ENCODE measurements around the gene ACAD9.
"Not testable (repeated sequence)": the region's sequence is repeated elsewhere in the genome, so short reads cannot be mapped to it uniquely, and the experiment has no call there.

ACAD9 gene

DNA sequence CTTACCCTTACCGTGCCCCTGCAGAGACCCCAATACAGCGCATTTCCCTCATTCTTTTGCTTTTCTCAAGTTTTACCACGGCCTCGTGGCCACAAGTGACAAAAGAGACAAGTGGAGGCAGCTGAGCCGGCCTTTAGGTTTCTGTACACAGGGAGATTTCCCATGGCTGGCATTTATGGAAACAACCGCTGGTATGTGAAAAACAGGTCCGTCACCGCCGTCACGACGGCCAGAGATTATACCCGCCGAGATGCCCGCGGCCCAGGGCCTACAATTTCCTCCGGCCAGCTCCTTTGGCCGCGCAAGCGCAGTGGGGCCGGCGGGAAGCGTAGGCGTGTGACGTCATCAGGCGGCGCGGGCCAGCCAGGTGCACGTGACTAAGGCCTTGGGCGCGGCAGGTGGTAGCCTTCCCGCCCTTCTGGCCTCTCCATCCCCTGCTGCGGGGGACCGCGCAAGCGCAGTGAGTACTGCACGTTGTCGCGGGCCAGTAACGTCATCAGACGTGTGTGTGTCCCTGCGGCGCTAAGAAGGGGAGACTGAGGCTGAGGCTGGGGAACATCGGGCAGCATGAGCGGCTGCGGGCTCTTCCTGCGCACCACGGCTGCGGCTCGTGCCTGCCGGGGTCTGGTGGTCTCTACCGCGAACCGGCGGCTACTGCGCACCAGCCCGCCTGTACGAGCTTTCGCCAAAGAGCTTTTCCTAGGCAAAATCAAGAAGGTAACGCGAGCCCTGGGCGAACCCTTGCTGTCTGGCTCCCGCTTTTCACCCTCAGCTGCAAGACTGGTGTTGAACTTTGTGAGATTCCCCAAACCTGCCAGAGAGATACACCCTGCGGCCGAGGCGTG, at the start of gene ACAD9:
Gene ACAD9, plus strand, starts transcription at position 496 of the 845 bp plus-strand sequence. Its CDS starts 72 bp downstream, at position 568.
- peak; percentile 99 for DNase-seq

DNA sequence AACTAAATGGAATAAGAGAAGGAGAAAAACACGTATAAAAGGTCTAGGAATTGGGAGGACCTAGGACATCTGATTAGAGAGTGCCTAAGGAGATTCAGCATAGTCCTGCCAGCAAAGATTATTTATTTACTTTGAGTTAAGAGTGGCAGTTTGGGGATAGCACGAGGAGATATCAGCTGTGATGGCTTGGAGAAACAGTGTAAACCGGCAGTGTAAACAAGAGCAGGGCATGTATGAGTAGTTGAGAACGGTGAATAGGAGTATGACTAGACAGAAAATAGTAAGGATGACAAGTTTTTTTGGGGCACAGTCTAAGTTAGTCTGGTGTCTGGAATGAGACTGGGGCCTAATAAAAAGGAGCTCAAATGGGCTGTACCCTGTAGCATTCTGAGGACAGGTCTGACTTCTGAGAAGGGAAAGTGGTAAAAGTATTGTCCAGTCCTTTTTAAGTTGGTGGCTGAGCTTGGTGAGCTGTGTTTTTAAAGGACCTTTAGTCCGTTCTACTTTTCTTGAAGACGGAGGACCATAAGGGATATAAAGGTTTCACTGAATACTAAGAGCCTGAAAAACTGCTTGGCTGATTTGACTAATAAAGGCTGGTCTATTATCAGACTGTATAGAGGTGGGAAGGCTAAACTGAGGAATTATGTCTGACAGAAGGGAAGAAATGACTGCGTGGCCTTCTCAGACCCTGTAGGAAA, 49.3 kb upstream of the ACAD9 start:
- DNase-seq, result not testable (repeated sequence)

DNA sequence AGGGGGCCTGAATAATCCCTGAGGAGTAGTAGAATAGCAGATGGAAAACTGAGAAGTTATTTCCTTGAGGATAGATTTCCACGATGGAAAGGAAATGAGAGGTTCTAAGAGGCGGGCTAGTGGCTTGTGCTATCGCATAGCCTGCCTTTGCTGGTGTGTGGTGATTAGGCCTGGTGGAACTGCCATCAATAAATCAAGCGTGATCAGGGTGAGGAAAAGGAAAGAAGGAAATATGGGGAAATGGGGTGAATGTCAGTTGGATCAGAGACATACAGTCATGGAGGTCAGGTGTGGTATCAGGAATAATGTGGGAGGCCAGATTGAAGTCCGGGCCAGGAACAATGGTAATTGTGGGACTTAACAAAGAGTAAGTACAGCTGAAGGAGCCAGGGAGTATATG, 48.7 kb upstream of the ACAD9 start:
- DNase-seq, result not testable (repeated sequence)

DNA sequence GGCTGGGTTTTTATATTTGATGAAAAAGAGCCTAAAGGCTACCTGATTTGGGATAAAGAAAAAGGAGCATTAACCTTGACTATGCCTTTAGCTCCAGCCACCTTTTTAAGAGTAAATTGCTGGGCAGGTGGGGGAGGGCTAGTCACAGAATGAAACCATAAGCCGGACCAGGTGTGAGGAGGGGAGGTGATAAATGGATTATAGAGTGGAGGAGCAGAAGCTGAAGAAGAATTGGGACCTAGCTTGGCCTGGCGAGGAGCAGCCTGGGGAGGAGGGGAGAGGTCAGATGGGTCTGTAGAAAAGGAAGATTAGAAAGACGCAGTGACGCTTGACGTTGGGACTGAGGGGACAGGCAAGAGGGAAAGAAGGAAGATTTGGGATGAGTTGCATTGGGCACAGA, 46.4 kb upstream of the ACAD9 start:
- peak; percentile 90 for DNase-seq

DNA sequence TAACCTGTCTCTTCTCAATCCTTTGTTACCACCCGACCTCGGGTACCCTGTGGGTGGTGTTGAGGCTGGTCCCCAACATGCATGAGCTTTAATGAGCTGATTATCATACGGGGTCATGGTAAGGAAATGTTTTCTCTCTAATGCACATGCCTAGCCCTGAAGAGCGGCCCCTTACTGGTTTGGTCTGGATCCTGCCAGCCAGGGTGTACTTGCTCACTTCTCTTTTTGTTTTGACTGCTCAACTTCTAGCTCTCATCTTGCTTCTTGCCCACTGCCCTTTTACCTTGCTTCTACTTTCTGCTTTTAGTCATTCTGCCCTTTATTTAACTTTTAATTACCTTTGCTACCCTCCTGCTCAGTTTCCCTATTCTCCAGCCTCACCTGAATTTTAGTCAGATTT, 44.3 kb upstream of the ACAD9 start:
- DNase-seq, result no peak

DNA sequence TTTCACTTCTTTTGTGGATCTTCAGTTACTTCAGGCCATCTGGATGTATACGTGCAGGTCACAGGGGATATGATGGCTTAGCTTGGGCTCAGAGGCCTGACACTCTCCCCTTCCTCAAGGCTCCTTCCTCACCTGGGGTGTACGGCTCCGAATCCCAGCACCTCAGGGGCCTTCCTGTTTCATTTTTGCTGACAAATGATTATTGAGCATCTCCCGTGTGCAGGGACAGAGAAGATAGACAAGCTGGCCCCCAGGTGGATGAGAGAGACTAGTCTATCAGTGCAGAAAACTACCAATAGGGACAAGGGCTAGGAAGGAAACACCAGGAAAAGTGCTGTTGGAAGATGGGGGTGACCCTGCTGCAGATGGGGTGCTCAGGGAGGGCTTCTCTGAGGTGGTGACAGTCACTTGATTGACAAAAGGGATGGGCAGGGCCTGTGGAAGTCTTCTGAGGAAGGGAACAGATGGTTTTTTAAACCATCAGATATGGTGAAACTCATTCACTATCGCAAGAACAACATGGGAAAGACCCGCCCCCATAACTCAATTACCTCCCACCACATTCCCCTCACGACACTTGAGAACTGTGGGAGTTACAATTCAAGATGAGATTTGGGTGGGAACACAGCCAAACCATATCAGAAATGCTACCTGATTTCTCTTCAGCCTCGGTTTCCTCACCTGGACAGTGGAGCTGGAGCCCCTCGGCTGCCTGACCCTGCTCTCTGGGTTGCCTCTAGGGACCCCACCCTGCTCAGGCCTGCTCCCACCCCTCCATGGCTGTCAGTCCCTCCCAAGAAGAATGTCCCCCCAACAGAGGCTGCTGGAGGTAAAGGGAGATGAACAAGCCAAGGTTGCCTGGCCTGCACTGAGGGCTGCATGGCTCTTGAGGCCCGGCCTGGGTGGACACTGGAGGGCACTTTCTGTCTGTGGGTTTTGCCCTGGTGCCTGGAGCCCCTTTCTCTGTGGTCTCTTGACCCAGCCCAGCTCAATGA, 37.2 kb upstream of the ACAD9 start:
- no peak for DNase-seq

DNA sequence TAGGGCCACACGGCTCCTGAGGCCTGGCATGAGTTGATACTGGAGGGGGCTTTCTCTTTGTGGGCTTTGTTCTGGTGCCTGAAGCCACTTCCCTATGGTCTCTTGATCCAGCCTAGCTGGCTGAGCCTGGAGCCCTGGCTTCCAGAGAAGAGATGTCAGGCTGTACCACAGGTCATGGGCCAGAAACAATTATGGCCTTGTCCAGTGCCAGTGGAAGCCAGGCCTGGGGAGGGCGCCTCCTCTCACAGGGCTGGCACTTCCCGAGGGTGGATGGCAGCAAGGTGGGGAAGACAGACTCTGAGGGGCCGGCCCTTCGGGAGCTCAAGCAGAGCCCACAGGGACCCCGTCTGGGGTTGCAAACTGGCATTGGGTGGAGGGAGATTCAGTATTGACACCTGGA, 34.9 kb upstream of the ACAD9 start:
- DNase-seq, result no peak

DNA sequence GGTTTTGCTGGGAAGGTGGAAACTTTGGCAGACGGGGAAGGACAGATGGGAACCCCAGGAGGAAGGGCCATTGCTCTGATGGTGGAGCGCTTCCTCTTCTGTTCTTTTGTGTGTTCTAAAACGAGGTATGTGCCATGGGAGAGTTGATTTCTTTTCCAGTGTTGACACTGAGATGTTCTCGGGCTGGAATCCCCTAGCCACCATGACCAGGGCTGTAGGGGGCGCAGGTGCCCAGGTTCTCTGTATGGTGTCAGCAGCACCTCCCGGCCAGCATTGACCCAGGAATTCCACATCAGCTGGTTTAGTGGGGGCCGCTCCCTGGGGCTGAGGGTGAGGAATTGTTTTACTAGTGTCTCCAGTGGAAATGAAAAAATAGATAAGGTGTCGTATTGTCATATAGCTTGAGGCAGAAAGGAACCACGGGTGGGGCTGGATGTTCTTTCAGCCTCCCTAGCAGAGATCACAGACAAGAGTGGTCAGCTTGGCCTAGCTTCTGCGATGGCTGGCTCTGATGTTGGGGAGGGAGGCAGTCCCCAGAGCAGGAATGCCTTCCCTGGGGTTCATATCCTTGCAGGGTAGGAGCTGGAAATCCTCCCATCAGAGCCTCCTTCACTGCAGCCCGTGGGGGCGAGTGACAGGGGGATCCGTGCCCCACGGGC, 34.2 kb upstream of the ACAD9 start:
- no peak for DNase-seq

DNA sequence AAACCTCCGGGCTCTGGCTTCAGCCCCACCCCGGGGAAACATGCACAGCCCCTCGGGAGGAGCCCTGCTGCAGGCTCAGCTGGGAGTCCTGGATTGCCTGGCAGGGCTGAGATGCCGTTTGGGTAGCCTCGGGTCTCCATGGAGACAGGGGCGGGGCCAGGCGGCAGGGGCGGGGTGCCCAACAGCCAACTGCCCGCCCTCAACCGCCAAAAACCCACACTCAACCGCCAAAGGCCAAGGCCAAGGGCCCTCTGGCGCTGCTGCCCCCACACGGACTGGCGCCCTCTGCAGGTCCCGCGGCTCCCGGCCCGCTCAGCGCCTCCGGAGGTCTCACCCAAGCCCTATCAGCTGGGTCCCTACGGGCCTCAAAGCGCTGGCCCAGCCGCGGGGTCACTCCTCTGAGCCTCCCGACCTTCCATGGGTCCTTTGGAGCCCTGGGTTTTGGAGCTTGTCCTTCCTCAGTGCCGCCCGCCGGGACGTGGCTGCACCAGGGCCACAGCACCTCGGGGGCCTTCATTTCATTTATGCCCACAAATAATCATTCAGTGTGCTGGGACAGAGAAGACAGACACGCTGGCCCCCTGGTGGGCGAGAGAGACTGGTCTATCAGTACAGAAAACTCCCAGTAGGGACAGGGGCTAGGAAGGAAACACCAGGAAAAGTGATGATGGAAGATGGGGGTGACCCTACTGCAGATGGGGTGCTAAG, 33.5 kb upstream of the ACAD9 start:
- peak; percentile 96 for DNase-seq

DNA sequence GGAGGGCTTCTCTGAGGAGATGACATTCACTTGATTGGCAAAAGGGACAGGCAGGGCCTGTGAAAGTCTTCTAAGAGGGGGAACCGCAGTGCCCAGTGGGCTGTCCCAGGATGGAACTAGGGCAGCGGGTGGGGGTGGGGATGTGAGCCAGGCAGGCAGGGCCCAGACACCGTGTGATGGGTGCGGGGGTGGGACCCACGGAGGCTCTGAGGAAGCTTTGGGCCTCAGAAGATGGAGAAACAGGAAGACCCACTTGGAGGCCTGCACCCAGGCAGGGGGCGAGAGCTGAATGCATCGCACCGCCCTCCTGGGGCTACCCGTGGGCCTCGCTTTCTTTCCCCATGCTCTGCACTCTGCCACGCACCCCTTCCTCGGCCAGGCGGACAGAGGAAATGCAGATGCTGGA, 32.9 kb upstream of the ACAD9 start:
- DNase-seq, result no peak

DNA sequence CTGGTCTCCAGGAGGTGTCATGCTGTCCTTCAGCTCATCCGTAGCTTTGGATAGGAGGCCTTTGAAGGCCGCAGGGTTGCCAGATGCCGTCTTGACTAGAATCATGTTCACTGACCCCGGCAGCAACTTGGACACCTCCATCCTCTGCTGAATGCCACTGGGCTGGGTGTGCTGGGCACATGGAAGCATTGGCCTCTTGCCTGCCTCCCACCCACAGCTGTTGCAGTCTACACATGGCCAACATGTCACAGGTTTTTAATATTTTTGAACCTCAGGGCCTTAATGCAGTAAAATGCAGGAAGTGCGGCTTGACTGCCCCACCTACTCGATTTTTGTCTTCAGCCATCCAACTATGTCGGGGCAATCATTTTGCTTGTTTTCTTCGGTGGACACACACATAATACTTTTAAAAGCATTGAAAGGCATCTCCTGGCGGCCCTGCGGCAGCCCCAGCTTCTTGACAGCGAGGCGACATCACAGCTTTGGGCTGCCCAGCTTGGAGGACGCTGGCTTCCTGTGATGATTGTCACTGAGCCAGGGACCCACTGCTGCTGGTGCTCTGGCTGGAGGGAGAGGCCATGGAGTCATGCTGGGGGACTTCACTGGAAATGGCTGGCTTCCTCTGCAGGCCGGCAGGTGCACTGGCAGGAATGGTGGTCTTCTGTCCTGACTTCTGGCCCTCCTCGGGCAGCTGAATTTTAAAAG, 31.6 kb upstream of the ACAD9 start:
- DNase-seq, result no peak

DNA sequence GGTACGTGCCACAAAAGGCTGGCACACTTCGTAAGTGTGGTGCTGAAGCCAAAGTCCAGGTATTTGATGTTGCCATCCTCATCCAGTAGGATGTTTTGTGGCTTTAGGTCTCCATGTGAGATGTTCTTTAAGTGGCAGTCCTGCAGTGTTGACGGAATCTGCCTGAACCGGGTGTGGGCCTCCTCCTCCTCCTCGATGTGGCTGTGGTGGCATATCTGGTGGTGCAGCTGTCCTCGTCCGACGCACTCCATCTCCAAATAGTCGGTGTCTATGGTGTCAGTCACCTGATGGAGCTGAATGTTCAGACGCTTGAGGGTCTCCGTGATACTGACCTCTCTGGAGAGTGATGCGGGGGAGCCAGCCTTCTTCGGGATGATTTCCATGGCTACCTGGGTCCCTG, 30.5 kb upstream of the ACAD9 start:
- no peak for DNase-seq

DNA sequence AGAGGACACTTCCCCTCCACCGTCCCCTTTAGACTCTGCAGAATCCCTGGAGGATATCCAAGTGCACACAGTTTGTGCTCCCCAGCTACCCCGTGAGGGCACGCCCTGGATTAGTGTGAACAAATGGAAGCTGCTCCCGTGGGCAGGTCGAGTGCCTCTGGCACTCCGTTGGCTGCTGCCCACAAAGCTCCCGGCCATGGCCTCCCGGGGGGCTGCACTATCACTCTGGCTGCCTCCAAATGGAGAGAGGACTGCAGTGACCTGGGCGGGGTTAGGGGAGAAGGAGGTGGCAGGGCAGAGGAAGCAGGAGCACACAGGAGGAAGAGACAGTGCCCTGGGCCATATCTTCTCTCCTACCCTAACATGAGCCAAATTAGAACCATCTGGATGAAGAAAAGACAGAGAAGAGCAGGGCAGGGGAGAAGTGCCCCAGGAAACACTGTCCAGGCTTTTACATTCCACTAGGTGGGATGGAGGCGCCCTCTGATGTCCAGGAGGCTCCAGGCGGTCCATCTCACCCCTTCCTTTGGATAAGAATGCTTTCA, 29.4 kb upstream of the ACAD9 start:
- peak; percentile 36 for DNase-seq

DNA sequence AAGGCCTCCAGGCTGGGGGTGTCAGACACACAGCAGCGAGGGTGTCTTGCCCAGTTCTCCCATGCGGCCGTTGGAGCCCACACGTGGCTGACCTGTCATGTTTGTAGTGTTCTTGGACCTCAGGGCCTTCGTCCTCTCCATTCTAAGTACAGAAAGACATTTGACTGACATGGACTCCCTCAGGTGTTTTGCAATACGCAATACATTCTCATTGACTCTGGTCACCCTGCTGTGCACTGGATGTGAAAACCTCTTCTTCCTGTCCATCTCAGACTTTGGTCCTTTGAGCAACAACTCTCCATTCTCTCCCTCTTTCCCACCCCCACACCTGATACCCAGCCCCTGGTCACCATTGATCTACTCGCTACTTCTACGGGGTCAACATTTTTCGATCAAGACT, 28.9 kb upstream of the ACAD9 start:
- DNase-seq, result no peak

DNA sequence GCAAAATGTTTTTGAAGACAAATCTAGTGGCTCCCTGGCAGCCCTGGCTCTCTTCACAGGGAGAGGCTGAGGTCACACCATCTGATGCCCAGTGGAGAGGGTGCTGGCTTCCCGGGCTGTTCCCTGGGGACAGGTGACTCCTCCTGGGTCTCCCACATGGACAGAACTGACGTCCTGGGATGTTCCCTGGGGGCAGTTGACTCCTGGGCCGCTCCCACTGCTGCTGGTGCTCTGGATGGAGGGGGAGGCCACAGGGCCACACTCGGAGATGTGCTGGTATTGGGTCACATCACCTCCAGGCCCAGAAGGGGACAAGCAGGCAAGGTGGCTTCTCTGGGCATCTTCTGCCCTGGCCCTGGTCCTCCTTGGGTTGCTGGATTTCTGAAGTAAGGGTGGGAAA, 27.8 kb upstream of the ACAD9 start:
- no peak for DNase-seq

DNA sequence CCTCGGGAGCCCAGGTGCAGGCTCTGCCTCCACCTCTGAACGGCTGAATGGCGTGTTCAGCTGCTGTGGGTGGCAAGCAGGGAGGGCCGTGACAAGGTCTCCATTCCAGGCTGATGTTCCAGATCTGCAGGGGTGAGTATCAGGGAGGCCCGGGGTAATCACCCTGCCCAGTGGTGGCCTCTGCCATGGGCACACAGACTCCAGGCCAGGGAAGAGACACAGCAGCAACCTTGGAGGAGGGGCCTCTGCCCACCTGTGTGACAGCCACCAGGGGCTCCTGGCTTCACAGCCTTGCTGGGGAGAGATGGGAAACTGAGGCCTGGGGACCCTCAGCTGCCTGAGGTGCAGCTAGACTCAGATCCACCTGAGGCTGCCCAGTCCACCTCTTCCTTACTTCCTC, 25.6 kb upstream of the ACAD9 start:
- DNase-seq, result no peak

DNA sequence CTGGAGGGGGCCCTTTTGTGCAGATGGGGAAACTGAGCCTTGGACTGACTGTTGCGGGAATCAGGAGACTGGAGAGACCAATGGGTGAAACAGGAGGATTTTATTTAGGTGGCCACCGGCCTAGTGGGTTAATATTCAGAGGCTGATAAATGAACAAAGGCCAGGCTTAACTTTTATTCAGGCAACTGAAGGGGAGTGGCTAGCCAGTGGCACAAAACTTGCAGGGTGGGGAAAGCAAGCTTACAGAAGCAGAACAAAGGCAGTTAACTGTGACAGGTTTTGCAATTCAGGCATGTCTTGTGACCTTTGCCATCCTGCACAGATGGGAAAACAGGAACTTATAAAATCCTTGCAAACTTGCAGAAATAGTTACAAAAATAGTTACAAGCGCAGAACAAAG, 24.9 kb upstream of the ACAD9 start:
- DNase-seq, result no peak

DNA sequence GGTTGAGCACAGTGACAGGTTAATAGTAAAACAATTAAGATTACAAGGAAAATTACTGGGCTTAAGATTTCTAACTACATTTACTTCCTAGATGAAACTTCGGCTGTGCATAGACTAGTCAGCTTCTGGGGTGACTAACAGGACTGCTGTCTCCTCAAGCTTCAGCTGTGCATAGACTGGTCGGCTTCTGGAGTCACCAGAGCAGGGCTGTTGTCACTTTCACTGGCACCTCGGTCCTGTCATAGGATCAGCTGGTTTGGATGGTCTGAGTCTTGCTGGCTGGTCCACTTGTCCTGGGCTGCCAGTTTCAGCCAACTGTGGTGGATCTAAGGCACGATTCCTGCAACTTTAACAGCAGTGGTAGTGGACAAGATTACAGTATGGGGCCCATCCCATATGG, 23.9 kb upstream of the ACAD9 start:
- no peak for DNase-seq

DNA sequence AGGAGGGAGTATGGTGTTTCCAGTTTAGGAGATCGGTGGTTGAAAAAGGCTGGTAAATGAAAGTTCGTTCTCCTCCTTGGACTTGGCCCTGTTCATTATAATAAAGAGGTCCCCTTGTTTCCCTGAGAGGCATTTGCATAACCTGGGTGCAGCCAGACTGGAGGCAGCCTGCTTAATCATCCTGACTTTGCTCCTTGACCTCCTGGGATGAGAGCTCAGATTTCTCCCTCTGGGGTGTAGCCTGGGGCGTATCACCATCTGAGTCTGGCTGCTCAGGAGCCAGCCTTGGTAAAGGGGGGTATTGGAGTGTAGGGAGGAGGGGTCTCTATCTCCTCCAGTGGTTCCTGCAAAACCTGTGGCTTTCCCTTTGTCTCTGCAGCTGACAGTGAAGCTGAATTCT, 21.3 kb upstream of the ACAD9 start:
- DNase-seq, result no peak

DNA sequence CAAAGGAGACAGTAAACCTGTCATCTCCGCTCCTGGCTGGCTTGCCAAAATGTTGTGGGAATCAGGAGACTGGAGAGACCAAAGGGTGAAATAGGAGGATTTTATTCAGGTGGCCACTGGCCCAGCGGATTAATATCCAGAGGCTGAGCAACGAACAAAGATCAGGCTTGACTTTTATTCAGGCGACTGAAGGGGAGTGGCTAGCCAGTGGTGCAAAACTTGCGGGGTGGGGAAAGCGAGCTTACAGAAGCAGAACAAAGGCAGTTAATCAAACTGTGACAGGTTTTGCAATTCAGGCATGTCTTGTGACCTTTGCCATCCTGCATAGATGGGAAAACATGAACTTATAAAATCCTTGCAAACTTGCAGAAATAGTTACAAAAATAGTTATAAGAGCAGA, 19.8 kb upstream of the ACAD9 start:
- no peak for DNase-seq

DNA sequence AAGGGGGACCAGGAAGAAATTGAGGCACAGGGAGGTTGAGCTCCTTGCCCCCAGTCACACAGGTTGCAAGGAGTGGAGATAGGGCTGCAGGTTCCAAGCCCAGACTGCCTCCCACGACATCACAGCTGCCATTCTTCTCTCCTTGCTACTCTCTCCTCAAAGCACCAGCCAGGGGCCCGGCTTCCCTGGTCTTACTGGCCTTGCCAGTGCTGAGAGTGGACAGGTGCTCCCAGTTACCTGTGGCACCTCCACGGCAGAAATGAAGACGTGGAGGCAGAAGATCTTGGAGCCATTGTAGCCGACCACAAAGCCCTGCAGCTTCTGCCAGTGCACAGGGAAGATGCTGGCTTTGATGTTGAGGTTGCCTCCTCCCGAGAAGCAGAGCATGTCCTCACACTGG, 17.9 kb upstream of the ACAD9 start:
- no peak for DNase-seq
